GM19193 (cell line): ENCODE data around the gene EDNRA.

Experiments used
- POLR2A ChIP-seq: IDR thresholded peaks from 4 replicates; pipeline ENCODE4 v1.6.1; 2011; ENCODE audit not compliant: insufficient read depth, insufficient read length; ENCODE audit errors: extremely low read depth

Gene EDNRA

GRCh38 chr4:147480891-147481576, at the start of gene EDNRA:
EDNRA (plus strand) TSS chr4:147481097; CDS start chr4:147485682, 4,585 bp downstream.
- no peak for TF ChIP-seq POLR2A

GRCh38 chr4:147440442-147440841, 40.5 kb upstream of the EDNRA start:
- no peak for TF ChIP-seq POLR2A

GRCh38 chr4:147447786-147448185, 33.1 kb upstream of the EDNRA start:
- TF ChIP-seq POLR2A, result no peak

- no peak for TF ChIP-seq POLR2A
Measured at GRCh38 chr4:147453561-147454141, 27.2 kb upstream of the EDNRA start.

GRCh38 chr4:147456706-147457105, 24.2 kb upstream of the EDNRA start:
- TF ChIP-seq POLR2A, result no peak

GRCh38 chr4:147461161-147461560, 19.7 kb upstream of the EDNRA start:
- TF ChIP-seq POLR2A, result no peak

GRCh38 chr4:147463065-147463464, 17.8 kb upstream of the EDNRA start:
- no peak for TF ChIP-seq POLR2A

GRCh38 chr4:147465461-147465860, 15.4 kb upstream of the EDNRA start:
- TF ChIP-seq POLR2A, result no peak

- no peak for TF ChIP-seq POLR2A
Measured at GRCh38 chr4:147477439-147477838, 3.5 kb upstream of the EDNRA start.

GRCh38 chr4:147479376-147479775, 1.5 kb upstream of the EDNRA start:
- no peak for TF ChIP-seq POLR2A

GRCh38 chr4:147479786-147480185, 1.1 kb upstream of the EDNRA start:
- TF ChIP-seq POLR2A, result no peak

GRCh38 chr4:147480502-147480890, 401 bp upstream of the EDNRA start:
- TF ChIP-seq POLR2A, result no peak

GRCh38 chr4:147481577-147482109, 746 bp downstream of the EDNRA start:
- TF ChIP-seq POLR2A, result no peak

GRCh38 chr4:147482281-147482680, 1.4 kb downstream of the EDNRA start:
- no peak for TF ChIP-seq POLR2A

- no peak for TF ChIP-seq POLR2A
Measured at GRCh38 chr4:147485167-147485566, 4.3 kb downstream of the EDNRA start.

- no peak for TF ChIP-seq POLR2A
Measured at GRCh38 chr4:147487616-147488015, 6.7 kb downstream of the EDNRA start.
